ENCODE measurements around the gene HNRNPF.

Gene HNRNPF

GRCh38 chr10:43421519-43421918 is 12.5 kb upstream of the HNRNPF start:
- no peak for DNase-seq

DNA sequence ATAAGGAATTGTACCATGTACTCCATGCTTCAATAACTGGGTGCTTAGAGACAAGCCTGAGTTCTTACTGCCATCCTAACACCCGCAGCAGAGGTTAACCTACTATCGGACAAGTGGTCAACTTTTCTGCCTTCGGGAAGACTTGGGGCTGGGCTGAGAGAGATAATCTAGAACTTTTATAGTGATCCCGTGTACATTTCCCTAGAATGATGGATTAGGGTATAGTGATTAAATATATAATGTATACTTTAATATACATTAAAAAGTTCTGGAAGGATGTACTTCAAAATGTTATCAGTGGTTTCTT is 12.2 kb upstream of the HNRNPF start:
- DNase-seq: no peak

GRCh38 chr10:43420369-43421200 is 11.6 kb upstream of the HNRNPF start:
- DNase-seq: peak; percentile 31 to 88 (median 74)

GRCh38 chr10:43419997-43420368 is 11.0 kb upstream of the HNRNPF start:
- DNase-seq: peak in 1 of 56 donors; percentile 44

GRCh38 chr10:43417950-43418768 is 9.2 kb upstream of the HNRNPF start:
- DNase-seq: peak in 1 of 56 donors; percentile 5

DNA sequence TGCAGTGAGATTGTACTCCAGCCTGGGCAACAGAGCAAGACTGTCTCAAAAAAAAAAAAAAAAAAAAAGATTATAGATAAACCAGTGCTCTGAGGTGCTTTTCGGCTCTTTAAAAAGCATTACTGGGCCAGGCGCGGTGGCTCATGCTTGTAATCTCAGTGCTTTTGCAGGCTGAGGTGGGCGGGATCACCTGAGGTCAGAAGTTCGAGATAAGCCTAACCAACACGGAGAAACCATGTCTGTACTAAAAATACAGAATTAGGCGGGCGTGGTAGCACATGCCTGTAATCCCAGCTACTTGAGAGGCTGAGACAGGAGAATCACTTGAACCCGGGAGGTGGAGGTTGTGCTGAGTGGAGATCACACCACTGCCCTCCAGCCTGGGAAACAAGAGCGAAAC is 6.6 kb upstream of the HNRNPF start:
- DNase-seq: no peak

DNA sequence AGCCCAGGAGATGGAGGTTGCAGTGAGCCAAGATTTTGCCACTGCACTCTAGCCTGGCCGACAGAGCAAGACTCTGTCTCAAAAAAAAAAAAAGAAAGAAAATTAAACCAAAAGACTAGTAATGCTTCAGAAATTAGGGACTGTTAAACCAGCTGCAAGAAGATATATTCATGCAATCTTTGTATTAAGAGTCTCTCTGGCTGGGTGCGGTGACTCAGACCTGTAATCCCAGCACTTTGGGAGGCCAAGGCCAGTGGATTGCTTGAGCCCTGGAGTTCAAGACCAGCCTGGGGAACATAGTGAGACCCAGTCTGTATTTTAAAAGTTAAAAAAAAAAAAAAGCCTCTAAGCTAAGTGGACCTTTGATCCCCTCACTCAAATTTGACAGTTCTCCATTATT is 2.5 kb upstream of the HNRNPF start:
- DNase-seq: no peak

- DNase-seq: peak in 1 of 56 donors; percentile 7
Observed at GRCh38 chr10:43410345-43410744, 1.4 kb upstream of the HNRNPF start.

GRCh38 chr10:43409385-43410109 is 561 bp upstream of the HNRNPF start:
- peak in 10 of 56 donors; percentile 21 to 64 (median 46) for DNase-seq

- DNase-seq: peak in 1 of 56 donors; percentile 40
Observed at GRCh38 chr10:43408331-43408709, 666 bp downstream of the HNRNPF start.

- peak in 52 of 56 donors; percentile 15 to 82 (median 51) for DNase-seq
Observed at GRCh38 chr10:43407576-43408330, 1.2 kb downstream of the HNRNPF start.

DNA sequence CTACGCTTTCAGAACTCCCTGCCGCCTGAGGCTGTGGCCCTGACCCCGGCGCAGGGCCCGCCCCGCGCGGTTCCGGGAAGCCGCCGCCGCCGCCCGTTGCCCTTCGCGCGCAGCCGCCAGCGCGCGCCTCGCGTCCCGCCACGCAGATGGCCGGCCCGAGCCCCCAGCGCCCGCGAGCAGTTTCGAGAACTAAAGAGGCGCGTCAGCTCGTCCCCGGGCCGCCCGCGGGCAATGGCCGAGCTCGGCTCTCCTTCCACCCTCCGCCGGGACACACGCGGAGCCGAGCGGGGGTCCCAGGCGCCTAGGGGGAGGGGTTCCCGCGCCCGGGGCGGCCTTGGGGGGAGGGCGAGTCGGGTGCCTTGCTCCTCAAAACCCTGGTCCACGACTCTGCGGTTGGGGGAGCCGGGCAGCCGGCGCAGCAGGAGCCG is 1.8 kb downstream of the HNRNPF start:
- peak in 17 of 56 donors; percentile 14 to 53 (median 42) for DNase-seq

DNA sequence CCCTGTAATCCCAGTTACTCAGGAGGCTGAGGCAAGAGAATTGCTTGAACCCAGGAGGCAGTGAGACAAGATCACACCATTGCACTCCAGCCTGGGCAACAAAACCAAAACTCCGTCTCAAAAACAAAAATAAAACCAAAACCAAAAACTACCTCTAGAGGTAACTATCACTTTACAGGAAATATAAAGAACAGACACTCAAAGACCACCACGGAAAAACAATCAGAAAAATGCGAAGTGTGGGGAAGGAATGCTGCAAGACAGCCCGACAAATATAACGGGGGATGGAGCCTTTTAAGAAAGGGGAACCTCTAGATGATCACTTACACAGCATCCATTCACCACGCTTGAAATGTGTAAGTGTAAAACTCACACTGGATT is 4.3 kb downstream of the HNRNPF start:
- no peak for DNase-seq

DNA sequence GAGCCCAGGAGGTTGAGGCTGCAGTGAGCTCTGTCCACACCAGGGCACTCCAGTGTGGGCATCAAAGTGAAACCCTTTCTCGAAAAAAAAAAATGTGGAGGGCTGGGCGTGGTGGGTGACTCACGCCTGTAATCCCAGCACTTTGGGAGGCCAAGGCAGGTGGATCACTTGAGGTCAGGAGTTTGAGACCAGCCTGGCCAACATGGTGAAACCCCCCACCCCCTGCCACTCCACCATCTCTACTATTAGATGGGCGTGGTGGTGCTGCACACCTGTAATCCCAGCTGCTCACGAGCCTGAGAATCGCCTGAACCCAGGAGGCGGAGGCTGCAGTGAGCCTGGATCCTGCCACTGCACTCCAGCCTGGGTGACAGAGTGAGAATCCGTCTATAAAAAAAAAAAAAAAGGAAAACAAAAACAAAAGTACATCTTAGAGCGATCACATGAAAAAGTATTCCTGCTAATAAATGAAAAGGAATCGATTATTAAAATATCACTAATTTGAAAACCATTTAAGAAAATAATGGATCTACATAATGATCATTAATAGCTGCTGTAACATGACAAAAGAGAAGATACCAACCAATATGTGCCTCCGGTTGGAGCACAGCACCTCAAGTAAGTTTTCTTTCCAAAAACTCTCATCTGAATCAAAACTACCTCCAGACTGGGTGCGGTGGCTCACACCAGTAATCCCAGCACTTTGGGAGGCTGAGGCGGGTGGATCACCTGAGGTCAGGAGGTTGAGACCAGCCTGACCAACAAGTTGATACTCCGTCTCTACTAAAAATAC is 4.9 kb downstream of the HNRNPF start:
- no peak for DNase-seq

GRCh38 chr10:43402880-43403452 is 6.0 kb downstream of the HNRNPF start:
- no peak for DNase-seq

- DNase-seq: no peak
Observed at GRCh38 chr10:43402176-43402575, 6.8 kb downstream of the HNRNPF start.

- no peak for DNase-seq
Observed at GRCh38 chr10:43401627-43402026, 7.4 kb downstream of the HNRNPF start.

DNA sequence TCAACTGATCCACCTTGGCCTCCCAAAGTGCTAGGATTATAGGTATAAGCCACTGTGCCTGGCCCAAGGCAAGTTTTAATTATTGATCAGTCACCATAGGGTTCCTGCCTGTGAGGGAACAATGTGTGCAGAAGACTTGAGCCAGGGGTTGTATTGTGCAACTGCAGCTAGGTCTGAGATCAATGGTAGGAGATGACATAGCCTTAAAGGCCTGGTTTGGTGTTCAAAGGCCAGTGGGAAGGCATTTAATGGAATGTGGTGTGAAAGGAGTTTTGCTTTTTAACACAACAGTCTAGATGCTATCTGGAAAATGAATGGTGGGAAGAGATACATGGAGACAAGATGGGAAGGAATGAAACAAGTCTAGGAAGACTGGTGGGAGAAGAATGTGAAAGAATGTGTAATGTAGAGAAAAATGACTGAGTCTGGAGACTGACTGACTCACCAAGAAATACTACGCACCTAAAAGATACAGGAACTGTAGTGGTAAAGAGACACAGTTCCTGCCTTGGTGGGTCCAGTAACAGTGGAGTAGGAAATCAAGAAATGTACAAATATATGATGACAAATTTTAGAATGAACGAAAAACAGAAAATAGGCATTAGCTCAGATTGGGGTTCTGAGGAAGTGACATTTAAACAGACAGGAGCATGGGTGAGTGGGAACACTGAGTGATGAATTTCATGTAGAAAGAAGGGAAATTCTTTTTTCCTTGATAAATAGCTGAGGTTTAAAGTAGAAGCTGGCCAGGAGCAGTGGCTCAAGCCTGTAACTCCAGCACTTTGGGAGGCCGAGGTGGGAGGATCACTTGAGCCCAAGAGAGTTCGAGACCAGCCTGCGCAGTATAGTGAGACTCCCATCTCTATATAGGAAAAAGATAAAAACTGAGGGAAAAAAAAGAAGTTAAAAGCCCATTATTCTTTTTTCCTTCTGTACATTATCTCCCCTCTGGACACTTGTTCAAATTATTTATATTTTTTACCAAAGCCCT is 9.4 kb downstream of the HNRNPF start:
- no peak for DNase-seq

DNA sequence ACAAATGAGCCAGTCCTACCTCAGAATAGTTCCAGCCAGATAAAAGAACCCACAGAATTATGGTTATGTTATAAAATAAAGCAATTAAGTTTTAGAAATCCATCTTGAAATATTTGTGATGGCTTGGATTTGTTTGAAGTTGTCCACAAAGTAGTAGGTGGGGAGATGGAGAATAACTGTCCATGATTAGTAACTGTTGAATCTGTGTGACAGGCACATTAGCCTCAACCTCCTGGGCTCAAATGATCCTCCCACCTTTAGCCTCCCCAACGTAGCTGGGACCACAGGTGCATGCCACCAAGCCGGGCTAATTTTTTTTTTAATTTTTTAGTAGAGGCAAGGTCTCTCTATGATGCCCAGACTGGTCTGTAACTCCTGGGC is 10.1 kb downstream of the HNRNPF start:
- no peak for DNase-seq
